ENCODE measurements around the gene NUP205.

GRCh38 chr7:135644154-135644553 lies 86.4 kb downstream of the NUP205 start:
- TF ChIP-seq POLR2AphosphoS5 (IDR thresholded peaks at IDR 0.05; ENCODE audit: low read depth, low read length) (no peak), TAF1 (IDR thresholded peaks at IDR 0.05; ENCODE audit: borderline replicate concordance, insufficient read depth, low read length) (no peak), SIN3A (IDR thresholded peaks at IDR 0.05; ENCODE audit: borderline replicate concordance, insufficient read depth, low read length) (no peak), FOXP2 (optimal IDR thresholded peaks at IDR 0.05; ENCODE audit: borderline replicate concordance, extremely low read depth, extremely low read length, insufficient read depth) (no peak), REST (IDR thresholded peaks at IDR 0.05; ENCODE audit: insufficient read depth in 1 of 2, low read depth in 2 of 2, low read length in 2 of 2) (no peak)
